GM12873 (cell line): ENCODE results near the gene SEL1L2.

Experiments
- TF ChIP-seq, protein P1 (sequence below): IDR thresholded peaks from 2 replicates; pipeline ENCODE4 v1.5.1; 2012; ENCODE audit warnings: low read depth, mild to moderate bottlenecking, moderate library complexity, low read length, control low read depth; ENCODE audit not compliant: insufficient read depth; ENCODE audit errors: missing control alignments

The SEL1L2 gene

DNA sequence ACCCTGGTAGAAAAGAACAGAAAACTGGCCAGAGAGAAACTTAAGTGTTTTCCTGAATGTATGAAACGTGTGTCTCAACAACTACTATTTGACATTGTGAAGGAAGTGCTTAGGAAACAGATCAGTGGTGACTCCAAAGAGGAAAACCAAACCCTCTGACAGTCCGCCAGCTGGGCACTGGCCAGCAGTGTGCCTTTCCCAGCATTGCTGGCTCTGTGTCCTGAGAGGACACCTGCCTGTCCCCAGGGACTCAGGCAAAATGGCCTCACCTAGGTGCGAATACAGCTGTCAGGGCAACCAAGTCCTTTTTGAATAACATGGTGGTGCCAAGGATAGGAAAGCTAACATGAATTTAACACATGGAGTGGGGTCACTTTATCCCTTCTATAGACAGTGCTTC, 133.1 kb downstream of the SEL1L2 start:
- TF ChIP-seq, protein P1, sequence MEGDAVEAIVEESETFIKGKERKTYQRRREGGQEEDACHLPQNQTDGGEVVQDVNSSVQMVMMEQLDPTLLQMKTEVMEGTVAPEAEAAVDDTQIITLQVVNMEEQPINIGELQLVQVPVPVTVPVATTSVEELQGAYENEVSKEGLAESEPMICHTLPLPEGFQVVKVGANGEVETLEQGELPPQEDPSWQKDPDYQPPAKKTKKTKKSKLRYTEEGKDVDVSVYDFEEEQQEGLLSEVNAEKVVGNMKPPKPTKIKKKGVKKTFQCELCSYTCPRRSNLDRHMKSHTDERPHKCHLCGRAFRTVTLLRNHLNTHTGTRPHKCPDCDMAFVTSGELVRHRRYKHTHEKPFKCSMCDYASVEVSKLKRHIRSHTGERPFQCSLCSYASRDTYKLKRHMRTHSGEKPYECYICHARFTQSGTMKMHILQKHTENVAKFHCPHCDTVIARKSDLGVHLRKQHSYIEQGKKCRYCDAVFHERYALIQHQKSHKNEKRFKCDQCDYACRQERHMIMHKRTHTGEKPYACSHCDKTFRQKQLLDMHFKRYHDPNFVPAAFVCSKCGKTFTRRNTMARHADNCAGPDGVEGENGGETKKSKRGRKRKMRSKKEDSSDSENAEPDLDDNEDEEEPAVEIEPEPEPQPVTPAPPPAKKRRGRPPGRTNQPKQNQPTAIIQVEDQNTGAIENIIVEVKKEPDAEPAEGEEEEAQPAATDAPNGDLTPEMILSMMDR: no peak

DNA sequence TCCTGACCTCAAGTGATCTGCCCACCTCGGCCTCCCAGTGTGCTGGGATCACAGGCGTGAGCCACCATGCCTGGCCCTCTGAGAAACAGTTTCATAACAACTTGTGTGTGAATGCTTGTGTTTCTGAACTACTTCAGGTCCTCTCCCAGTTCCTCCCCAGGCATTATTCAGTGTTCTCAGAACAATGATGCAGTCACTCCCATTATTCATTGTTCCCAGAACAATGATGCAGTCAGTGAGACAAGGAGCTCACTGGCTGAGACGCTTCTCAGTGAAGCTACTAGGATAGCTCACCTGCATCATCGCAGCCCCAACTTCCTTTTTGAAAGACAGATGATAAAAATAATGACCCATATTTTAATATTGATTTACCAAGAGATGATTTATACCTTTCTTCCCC, 134.1 kb downstream of the SEL1L2 start:
- TF ChIP-seq, protein P1: no peak

DNA sequence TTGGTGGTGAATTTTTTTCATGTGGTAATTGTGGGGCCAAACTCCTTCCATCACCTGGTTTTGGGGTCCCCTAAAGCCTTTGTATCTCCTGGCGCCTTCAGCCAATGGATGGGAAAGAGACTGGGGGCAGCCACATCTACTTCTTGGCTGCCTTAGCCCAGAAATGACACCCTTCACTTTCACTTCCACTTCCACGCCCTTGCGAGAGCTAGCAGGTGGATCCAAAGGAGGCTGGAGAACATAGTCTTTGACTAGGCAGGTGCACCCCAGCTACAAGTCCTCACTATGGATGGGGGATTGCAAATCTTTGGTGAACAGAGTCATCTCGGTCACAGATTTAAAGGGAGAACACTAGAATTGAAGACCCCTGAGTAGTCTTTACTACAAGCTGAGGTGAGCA, 134.8 kb downstream of the SEL1L2 start:
- TF ChIP-seq, protein P1: no peak

DNA sequence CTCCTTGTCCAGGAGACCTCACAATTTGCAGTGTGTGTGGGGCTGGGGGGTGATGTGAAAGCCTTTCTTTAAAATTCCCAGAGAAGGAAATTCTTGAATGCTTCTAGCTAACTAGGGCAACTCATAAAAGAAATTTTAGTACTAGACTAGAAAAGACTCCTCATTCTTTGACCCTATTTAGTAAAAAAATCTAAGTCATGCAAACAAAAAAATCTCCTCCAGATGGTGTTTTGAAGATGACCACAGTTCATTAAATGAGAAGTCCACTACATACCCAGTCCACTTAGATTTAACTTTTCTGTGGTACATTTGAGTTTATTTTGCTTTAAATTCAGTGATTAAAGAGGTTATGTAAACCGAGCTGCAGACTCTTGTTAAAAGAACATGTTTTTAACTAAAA, 138.1 kb downstream of the SEL1L2 start:
- TF ChIP-seq, protein P1: no peak

DNA sequence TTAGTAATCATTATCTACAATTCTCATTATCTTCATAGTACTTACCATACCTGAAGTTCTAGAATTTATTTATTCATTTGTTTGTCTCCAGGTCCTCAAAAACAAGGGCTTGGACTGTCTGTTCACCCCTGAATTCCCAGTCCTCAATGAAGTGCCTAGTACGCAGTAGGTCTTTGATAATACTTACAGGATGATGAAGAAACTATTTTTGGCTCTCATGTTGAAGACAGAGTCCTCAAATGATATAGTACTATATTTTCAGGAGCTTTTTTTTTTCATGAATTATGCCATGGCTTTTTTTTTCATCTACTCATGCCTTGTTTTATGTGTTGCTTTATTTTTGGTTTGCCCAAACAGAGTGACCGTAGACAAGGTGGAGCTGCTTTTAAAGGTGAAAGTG, 139.1 kb downstream of the SEL1L2 start:
- TF ChIP-seq, protein P1: no peak

DNA sequence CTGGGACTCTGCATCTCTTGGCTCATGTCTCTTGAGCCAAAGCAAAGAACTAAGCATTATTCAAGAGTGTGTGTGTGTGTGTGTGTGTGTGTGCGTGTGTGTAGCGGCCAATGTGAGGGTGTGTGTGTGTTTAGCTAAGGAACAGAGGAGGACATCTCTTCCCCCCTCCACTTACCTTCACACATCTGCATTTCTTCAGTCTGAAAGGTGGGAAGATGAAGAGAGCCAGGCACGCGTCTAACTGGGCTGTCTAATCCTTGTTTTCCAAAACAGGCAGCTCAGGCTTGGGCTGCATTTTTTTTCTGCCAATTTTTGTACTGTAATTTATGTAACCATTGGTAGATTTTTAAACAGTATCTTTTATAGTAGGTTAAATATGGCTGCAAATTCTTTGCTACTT, 146.1 kb downstream of the SEL1L2 start:
- TF ChIP-seq, protein P1: no peak

DNA sequence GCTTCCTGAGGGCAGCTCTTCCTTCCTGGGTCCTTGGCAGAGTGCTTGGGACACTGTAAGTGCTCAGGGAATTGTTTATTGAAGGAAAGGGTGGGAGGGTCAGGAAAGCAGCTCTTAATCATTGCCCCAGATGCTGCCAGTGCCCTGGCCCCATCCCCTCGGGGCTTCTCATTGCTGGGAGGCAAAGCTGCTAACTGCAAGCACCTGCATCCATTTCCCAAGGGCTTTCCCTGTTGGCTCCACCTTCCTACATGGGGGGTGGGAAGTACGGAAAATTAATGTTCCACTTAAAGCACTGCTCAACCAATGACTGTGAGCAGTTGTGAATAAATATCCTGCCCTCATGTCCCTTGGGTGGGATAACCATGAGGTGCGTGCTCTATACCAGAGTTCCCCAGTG, 149.2 kb downstream of the SEL1L2 start:
- TF ChIP-seq, protein P1: no peak
